DMS53 treated with DMSO at 0.1 percent for 48 hours (cell line): ENCODE measurements around the gene SSBP2.
"Not testable (repeated sequence)": the region's sequence is repeated elsewhere in the genome, so short reads cannot be mapped to it uniquely, and the experiment has no call there.

ENCODE experiments used
- DNase-seq: peaks from one replicate; lab custom pipeline; 2025; ENCODE audit not compliant: unreplicated experiment; lab: John Stamatoyannopoulos, UW

The SSBP2 gene

DNA sequence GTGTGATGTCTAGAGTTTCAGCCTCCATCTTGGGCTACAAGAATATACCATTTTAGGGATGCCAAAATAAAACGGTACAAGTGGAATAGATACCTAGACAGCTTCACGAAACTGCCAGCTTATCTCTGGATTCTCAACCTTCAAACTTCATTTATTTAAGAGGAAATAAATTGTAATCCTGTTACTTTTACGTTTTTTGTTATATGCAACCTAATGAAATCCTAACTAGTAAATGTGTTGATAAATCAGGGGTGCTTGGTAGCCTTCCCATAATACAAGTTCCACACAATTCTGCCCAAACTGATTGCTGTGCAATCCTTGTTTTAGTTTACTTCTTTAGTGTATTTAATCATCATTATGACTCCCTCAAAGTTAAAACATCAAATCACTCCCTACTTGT is 75.5 kb downstream of the SSBP2 start:
- no peak for DNase-seq

DNA sequence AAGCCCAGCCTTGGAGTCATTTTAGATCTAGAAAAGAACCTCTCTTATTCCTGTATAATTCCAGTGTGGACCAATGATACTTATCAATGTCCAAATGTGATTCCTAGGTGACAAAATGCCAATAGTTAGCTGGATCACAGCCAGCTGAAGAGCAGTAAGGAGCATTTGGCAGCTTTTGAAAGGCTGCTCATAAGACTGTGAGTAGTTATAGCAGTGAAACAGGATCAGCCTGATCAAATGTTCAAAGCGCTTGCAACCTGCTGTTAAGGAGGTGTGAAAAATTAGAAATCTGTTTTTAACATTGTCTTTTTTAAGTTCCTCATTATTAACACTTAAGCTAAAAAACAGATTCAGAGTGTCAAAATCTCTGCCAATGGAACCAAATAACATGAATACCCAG is 85.1 kb downstream of the SSBP2 start:
- no peak for DNase-seq

DNA sequence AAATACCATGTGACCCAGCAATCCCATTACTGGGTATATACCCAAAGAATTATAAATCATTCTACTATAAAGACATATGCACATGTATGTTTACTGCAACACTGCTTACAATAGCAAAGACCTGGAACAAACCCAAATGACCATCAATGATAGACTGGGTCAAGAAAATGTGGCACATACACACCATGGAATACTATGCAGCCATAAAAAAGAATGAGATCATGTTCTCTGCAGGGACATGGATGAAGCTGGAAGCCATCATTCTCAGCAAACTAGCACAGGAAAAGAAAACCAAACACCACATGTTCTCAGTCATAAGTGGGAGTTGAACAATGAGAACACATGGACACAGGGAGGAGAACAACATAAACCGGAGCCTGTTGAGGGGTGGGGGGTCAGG is 90.3 kb downstream of the SSBP2 start:
- DNase-seq, result not testable (repeated sequence)

DNA sequence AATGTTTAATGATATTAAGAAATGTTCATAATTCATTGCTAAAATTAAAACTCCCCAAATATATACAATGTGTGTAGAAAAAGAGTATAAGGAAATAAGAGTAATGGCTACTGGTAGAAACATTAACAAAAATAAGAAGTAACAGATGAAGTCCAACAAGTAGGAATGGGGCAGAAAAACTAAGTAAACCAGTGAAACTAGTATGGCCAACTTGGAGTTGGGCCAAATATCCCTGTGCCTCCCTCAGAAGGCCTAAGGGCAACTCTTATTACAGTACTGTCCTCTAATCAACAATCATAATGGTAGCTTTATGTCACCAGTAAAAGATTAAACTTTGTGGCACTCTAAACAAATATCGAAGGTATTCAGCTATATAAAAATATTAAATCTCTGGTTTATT is 93.5 kb downstream of the SSBP2 start:
- peak; percentile 10 for DNase-seq

DNA sequence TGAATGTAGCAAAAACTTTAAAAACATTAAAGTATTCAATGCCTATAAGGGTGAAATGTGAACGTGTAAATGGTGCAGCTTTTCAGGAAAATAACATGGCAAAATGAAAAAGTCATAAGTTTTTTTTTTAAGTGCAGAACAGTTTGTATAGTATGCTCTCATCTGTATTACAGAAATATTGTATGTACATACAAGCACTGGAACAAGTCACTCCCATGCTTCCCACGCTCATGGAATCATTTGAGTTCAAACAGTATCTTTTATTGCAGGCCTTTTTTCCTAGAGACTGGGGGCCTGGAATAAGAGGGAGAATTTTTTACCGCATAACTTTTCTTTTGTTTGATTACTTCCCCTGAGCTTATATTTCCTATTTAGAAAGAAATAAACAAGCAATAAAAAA is 94.1 kb downstream of the SSBP2 start:
- no peak for DNase-seq

DNA sequence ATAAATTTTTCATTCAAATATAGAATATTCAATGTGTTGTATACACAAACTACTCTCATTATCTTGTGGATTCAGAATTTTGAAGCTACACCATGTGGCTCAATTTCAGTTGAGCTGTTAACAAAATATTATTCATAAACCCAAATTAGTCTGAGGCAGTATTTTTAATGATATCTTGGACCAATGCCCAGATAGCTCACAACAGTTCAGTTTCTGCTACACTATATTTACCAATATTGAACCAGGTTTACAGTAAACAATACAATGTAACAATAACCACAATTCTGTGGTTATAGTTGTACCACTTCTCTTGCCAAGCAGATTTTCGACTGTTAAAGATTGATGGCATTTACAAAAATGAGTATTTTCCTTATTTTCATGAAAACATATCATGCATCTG is 99.9 kb downstream of the SSBP2 start:
- no peak for DNase-seq

DNA sequence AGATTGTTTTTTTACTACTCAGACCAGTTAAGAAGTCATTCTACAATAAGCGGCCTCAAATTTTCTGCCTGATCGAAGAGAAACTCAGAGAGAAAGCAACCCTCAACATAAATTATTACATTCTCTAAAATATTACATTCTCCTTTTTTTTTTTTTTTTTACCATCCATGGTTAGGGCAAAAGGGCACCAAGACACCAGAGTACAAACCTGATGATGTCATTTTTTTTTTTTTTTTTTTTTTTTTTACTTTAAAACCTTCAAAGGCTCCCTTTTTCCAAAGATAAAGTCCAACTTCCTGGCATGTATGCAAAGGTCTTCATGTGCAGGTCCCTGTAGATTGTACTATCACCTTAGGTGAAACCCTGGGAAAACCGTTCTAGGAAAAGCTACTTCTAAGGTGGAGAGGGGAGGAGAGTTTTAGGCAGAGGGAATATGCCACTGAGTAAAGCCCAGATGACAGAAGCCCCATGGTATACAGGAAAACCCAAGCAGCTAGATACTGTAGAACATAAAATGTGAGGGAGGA is 104.4 kb downstream of the SSBP2 start:
- DNase-seq, result no peak

DNA sequence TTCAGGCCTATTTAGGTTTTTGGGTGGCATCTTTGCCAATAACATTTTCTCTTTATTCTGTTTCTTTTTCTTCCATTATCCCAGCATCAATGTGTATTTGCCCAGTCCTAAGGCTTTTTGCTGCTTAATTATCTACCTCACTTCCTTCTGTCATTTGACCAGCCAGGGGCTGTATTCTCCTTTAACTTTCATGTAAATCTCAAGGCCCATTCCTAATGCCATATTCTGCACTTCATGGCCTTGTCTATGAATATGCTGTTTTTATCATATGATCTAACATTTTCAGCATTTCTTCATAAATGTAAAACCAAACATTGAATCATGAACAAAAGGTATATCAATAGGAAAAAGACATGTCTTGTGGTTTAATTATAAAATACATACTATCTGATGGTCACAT is 108.7 kb downstream of the SSBP2 start:
- no peak for DNase-seq

DNA sequence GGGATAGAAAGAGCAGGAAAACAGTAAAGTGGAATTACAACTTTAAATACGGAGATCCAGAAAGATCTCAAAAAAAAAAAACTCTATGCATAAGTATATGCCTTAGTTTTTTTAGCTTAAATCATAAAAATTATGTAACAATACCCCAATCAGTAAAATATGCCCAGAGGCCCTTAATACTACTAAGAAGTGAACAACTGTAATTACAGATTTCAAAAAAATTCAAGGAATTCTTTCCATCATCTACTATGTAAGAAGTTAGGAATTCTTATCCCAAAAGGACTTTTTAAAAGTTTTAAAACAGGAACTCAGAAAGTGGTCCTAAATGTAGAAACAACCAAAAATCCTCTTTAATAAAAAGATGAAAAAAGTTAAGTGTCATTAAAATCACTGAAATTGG is 111.3 kb downstream of the SSBP2 start:
- DNase-seq, result no peak

DNA sequence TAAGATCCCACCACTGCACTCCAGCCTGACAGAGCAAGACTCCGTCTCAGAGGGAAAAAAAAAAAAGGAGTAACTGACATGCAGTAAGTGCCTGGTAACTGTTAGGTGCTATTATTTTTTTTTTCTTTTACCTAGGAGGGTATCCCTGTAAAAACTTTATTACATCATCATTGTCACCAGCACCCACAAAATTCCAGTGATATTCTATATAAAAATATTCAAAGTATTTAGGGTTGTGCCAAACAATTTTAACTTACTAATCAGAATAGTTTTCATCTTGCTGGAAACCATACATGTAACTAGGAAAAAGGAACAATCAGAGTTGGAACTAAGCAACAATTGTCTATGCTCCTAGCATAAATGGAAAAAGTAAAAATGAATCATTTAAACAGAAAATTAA is 112.4 kb downstream of the SSBP2 start:
- DNase-seq, result no peak

DNA sequence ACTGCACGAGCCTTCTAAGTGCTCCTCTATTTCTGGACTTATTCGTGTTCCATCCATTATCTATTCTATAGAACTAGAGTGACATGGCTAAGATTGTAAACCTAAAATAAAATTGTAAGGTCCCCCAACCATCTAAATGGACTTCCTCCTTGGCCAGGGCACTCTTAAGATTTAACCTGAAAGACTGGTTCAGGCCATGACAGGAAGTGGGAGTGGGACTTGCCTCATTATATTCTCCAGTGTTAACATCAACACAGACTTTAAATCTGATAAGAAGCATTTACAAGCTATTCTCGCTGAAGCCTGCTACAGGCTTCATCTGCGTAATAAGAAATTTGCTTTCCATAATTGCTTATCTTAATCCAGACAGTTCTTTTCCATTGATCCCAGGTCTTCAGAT is 117.0 kb downstream of the SSBP2 start:
- no peak for DNase-seq

DNA sequence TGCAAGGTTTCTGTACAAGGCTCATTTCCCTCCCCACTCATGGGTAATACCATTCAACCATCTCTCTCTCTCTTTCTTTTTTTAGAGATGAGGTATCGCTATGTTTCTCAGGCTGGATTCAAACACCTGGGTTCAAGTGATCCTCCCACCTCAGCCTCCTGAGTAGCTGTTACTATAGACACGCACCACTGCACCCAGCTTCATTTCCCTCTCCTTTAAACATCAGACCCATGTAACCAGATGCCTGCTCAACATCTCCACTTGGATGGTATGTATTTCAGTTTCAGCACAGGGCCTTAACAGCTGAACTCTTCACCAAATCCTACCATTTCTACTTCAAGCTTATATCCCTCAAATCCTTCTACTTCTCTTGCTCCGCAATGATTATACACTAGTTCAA is 117.4 kb downstream of the SSBP2 start:
- no peak for DNase-seq

DNA sequence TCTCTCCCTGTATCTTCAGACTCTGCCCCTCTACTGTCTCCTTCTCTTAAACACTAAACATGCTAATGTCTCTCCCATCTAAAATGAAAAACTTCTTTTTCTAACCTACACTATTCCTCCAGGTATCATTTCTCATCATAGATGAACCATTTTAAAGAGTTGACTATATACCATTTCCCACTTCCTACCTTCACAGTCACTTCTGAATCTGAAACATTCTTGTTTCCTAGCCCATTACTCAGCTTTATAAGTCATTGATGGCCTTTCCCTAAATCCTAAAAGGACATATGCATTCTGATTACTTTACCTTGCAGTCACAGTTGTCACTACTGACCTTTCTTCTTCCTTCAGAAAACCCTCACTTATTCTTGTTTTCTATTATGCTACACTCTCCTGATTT is 118.2 kb downstream of the SSBP2 start:
- DNase-seq, result no peak

DNA sequence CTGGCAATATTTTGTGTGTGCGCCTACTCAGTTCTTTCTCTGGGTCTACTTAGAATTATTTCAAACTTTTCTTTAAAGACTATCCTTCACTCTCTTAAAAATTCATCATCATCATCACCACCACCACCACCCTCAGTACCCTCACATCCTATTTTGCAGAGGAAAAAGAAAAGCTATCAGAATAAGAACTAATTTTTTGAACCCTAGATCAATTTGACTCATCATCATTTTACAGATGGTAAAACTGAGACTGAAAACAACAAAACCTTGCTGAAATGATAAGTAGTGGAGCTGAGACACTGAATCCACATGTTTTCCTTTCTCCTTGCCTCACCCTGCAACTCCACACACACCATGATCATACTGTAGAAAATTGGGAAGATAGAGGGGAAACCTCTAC is 119.3 kb downstream of the SSBP2 start:
- no peak for DNase-seq

DNA sequence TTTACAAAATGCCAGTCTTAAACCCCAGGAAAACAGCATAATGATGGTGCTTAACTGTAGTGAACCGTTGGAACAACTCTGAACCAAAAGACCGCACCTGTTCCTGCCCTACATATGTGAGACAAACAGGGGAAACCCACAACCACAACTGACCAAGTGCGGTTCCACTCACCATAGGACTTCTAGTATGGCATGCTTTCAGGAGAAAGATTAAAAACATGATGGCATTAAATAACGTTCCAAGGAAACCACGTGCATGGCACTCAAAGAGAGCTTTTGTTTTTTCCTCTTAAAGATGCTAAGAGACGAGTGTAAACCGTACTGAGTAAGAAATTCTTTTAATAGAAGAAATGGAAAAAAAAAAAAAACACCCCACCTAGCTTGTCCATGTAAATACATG is 119.8 kb downstream of the SSBP2 start:
- no peak for DNase-seq

DNA sequence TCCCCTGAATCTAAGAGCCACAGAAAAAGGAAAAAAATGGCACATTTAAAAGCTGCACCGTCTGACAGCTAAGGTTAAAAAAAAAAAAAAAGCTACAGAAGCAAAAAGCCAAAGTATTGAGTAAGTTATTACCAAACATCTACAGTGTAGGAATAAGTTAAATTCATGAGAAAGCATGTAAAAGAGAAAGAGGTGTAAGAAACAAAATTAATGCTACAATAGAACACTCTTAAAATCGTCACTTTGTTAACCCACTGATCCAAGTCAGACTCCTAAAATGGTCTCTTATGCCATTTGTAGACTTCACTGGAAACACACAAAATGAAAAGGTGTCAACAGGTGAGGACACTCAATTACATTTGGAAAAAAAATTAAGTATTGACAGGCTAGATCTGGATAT is 120.2 kb downstream of the SSBP2 start:
- no peak for DNase-seq

DNA sequence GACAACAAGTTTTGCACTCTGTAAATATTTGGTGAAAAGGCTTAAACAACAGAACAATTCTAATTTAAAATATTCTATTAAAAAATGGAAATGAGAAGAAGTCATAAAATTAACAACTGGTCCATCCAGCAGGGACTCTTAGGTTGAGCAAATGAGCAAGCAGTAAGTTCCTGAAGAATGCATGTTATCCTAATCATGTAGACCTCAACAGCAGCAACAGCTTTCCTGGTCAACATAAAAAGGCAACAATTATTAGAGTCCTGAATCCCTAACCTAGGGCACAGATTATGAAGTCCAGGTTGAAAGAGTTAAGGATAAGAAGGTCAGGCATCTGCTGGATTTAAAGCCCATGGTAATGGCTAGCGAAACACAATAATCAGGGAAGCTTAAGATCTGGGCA is 120.9 kb downstream of the SSBP2 start:
- DNase-seq, result no peak

DNA sequence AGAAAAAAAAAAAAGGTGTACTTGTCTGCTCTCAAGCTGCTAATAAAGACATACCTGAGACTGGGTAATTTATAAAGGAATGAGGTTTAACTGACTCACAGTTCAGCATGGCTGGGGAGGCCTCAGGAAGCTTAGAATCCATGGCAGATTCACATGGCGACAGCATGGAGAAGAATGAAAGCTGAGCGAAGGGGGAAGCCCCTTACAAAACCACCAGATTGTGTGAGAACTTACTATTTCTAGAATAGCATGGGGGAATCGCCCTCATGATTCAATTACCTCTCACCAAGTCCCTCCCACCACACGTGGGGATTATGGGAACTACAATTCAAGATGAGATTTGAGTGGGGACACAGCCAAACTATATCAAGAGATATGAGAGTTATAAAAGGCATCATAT is 122.8 kb downstream of the SSBP2 start:
- not testable (repeated sequence) for DNase-seq

DNA sequence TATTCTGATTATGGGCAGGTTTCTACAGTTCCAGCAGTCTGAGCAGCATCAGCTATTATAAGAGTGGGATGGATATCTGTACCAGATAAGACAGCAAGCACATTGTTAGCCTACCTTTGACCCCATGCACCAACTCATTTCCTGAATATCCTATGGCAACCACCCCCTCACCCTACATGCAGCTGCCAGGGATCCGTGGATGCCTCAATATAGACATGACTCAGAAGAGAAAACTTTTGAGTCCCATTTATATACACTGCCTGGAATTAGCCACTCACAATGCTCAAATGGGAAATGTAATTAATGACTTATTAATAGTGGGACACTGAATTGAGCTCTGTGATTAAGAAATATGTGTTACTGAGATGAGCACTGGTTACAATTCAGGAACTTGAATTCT is 124.4 kb downstream of the SSBP2 start:
- DNase-seq, result peak; percentile 20

DNA sequence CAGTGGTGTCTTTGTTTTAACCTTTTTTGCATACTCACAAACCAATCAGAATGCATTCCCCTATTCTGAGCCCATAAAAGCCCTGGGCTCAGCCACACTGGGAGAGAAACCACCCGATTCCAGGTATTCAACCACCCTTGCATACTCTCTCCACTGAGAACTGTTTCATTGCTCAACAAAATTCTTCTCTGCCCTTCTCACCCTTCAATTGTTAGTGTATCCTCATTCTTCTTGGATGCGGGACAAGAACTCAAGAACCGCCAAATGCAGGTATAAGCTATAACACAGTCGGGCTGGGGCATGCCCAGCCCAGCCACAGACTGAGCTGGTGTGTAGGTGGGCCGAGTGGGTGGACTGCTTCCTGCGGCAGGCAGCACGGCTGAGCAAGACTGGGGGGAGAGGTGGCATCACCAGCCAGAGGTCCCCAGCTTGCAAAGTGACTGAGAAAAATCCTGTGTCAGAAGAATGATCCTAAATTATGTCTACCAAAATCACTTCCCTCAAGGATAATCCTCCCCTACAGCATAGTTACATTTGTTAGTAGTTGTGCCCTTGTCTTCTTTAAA is 141.0 kb downstream of the SSBP2 start:
- DNase-seq, result no peak

DNA sequence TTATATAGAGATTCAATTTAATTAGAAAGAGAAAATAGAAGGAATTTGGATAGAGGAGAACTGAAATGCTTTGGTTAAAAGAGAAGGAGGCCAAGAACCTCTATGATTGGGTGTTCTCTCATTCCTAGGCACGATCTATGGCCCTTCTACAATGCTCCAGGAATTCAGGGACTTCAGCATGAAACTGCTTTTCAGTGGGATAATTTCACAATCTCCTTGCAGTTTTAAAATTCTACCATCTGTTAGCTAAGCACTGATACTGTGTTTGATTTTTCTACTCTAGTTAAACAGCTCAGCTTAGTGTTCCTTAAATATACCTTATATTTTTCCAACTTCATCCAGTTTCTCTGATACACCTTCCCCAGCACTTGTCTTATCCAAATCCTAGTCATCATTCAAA is 141.9 kb downstream of the SSBP2 start:
- DNase-seq, result no peak

DNA sequence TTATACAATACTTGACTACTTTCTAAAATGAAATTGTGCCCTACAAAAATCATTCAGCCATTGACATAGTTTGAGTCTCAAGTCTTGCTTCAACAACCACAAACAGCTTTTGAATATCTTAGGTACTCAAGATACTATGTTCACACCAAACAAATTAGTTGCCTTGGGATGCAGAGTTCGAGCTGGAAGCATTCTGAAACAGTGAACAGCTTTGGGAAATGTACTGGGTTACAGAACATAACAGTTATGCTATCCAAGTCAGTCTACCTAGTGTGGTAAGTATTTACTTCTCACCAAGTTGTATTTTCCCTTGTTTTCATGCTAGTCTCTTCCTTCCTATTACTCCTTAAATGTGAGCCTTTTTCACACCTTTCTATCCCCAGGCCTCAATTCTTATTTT is 143.2 kb downstream of the SSBP2 start:
- no peak for DNase-seq

DNA sequence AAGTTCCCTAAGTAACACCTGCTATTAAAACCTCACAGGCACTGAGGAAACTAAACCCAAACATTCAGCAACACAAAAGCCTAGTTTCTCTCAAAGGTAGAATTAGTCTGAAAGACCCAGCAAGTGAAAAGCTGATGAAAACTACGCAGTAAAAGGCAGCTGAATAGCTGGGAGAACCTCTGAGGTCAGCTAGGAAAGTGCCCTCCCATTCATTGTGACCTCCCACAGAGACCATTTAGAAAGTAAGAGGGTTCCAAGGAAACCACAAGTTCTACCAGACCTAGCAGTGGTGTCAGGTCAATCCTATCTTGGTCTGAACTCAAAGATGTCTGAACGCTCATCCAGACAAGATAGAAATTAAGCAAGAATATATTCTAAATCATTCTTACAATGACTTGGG is 144.7 kb downstream of the SSBP2 start:
- no peak for DNase-seq

DNA sequence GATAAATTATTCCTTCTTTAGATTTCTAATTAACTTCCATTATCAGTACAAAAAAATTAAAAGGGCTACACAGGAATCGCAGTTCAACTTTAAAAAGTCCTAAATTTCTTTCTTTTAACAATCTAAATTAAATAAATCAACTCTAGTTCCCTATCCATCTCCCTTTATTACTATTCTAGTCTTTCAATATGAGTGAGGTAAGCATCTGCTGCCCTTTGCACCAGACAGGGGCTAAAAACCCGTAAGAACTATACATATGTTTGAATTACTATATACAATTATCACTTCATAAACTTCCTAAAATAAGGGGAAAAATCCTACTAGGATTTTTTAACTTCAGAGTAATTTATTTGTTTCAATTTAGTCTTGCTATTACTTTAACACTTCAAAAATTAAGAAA is 145.6 kb downstream of the SSBP2 start:
- no peak for DNase-seq
